Cardiac fibroblast (primary cell): ENCODE data around the gene UBE3D.
"Not testable (repeated sequence)": the region's sequence is repeated elsewhere in the genome, so short reads cannot be mapped to it uniquely, and the experiment has no call there.

Source experiments
- DNase-seq, 2 donors: peaks; one replicate each; pipeline versions ENCODE4 v3.0.0 to v3.0.0-alpha.2; 2010; ENCODE audit warnings: low read depth in 2 of 2
- H3K4me3 ChIP-seq, 2 donors: replicated peaks in 1 of 2; 1 replicate in 1 of 2; 2 replicates in 1 of 2; pipeline ENCODE4 v1.5.1; 2011; ENCODE audit warnings: low read depth in 2 of 2, low read length in 2 of 2, mild to moderate bottlenecking in 2 of 2, moderate library complexity in 1 of 2
- TF ChIP-seq, protein P1 (sequence below): IDR thresholded peaks from one replicate; pipeline ENCODE4 v1.5.1; 2011; ENCODE audit warnings: low read depth, mild to moderate bottlenecking, low read length, inconsistent platforms

The UBE3D gene

DNA sequence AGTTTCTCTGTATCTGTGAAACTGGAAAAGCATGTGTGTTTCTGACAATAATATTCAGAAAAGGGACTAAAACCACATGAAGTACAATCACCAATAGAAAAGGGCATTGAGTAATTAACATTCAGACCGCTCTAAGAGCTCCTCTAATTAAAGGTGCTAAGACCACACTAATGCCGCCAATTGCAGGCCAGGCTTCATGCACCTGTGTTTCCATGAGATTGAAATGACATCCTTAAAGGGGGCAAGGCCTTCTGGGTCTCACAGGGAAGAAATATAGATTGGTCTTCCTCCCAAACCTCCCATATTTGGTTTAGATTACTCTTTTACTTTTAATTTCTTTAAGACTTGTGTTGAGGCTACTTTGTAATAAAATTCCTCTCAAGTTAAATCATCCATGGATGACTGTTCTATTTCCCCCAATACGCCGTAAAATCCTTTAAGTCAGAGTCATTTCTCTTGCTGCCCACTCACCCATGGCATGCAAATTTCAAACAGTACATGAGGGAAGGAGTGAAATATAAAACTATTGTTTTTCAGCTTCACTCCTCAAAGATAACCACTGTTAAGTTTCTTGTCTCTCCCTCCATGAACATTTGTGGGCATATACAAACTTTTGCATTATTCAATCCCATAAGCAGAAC lies 110.6 kb downstream of the UBE3D start:
- TF ChIP-seq, protein P1, sequence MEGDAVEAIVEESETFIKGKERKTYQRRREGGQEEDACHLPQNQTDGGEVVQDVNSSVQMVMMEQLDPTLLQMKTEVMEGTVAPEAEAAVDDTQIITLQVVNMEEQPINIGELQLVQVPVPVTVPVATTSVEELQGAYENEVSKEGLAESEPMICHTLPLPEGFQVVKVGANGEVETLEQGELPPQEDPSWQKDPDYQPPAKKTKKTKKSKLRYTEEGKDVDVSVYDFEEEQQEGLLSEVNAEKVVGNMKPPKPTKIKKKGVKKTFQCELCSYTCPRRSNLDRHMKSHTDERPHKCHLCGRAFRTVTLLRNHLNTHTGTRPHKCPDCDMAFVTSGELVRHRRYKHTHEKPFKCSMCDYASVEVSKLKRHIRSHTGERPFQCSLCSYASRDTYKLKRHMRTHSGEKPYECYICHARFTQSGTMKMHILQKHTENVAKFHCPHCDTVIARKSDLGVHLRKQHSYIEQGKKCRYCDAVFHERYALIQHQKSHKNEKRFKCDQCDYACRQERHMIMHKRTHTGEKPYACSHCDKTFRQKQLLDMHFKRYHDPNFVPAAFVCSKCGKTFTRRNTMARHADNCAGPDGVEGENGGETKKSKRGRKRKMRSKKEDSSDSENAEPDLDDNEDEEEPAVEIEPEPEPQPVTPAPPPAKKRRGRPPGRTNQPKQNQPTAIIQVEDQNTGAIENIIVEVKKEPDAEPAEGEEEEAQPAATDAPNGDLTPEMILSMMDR = no peak
- H3K4me3 ChIP-seq = no peak overlapping the region
- DNase-seq = peak; percentile 37 to 79

DNA sequence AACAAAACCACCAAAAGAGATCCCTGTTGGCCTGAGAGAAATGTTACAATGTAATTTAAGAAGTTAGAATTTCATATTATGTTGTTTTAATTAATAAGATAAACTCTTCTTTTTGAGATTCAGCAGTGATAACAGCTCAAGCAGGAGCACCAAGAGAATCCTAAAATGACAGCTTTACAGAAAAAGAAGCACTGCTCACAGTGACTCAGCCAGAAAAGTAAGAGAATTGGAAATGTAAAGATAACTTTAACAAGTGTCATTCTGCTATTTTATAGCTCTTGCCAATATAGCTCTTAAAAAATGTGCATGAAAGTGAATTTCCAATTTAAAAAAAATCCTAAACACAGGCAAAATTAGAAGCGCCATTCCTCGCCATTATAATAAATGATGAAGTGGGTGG lies 111.3 kb downstream of the UBE3D start:
- TF ChIP-seq, protein P1 = no peak
- no peak for DNase-seq
- no peak overlapping the region for H3K4me3 ChIP-seq

DNA sequence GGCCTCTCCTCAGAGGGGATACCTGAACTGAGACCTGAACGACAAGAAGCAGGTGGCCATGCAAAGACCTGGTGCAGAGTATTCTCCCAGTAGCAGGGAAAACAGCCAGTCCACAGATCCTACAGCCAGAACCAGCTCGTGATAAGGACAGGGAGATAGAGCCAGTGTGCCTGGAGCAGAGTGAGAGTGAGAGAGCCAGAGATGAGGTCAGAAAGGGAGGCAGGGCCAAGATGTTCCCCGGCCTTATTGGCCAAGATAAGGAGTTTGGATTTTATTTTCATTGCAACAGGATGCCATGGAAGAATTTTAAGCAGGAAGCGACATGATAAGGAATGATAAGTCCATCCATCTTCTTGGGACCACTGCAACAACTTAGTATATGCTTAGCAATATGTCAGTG lies 111.8 kb downstream of the UBE3D start:
- TF ChIP-seq, protein P1 = no peak
- peak in 1 of 2 donors; percentile 53 for DNase-seq
- H3K4me3 ChIP-seq = no peak overlapping the region

DNA sequence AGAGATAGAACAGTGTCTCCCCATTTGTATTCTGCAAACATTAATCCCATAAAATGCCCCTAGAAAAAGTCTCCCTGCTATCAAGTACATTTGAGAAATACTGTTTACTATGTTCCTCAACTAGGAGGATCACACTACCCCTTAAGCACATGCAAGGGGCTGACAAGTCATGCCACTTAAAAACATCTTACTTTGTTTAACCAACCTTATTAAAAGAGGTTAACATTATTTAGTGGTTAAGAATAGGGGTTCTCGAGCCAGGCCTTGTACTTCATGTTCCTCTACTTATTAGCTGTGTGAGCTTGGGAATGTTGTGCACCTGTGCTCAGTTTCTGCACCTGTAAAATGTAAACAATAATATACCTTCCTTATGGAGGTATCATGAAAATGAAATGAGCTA lies 113.7 kb downstream of the UBE3D start:
- TF ChIP-seq, protein P1 = no peak
- DNase-seq = no peak
- H3K4me3 ChIP-seq = no peak overlapping the region

DNA sequence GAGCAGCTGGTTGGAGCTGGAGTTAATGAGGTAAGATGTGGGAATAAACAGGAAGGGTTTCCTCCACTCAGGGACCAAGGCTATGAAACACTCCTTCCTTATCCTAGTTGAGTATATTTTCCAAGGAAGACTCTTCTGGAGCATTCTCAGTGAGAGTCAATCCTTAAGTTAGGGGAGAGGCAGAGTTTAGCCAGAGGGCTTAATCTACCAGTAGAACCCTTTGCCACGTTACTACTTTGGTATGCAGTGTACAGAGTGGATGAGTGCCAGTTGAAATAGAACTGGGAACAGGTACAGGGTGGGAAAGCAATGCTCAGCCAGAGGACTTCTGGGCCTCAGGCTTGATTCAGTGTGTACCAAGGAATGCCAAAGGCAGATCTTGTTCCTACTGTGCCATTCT lies 114.3 kb downstream of the UBE3D start:
- TF ChIP-seq, protein P1 = no peak
- H3K4me3 ChIP-seq = no peak overlapping the region
- DNase-seq = no peak

DNA sequence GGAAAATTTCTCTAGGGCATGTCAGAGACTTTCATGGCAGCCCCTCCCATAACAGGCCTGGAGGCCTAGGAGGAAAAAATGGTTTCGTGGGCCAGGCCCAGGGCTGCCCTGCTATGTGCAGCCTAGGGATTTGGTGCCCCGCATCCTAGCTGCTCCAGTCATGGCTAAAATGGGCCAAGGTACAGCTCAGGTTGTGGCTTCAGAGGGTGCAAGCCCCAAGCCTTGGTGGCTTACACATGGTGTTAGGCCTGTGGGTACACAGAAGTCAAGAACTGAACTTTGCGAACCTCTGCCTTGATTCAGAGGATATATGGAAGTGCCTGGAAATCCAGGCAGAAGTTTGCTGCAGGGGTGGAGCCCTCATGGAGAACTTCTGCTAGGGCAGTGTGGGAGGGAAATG lies 134.7 kb downstream of the UBE3D start:
- not testable (repeated sequence) for DNase-seq, H3K4me3 ChIP-seq

DNA sequence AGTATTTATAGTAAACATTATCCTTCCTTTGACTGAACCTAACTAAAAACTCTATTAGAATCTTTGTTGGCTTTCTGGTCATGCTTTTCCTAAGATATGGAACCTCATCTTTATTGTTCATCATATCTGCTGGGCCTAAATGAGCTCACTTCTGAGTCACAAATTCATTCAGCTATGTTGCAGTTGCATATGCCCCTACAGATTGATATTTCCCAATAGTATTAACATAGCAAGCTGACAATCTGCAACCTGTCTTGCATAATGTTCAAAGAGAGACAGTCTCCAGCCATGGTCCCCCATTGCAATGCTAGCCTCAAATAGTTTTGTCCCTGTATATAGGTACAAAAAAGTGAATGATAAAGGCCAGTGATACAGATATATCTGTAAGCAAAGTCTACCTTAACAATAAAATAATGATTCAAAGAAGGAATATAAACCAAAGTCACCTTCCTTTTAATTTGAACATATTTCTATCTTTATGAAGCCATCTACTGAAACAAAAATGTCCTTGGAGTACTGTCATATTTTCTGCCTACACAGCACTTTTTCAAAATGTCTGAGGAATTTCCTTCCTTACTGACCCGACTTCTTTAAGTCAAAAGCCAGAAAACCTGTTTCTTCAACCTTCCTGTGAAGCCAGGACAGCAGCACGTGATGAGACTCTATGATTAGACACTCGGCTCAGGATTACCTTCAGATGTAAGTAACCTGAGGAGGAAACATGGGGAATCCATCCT lies 140.7 kb downstream of the UBE3D start:
- DNase-seq = peak; percentile 15 to 65
- TF ChIP-seq, protein P1 = no peak

More for the DNA sequence above, 140.7 kb downstream of the UBE3D start:
- H3K4me3 ChIP-seq = no peak overlapping the region
